Upper lobe of right lung (tissue), 1 donor: ENCODE results near the gene ACBD6. TPM values are rescaled to one million over a fixed set of nuclear protein-coding genes. Genes with fewer than 3 reads are reported as not detected.

ENCODE experiments used
- ATAC-seq: fragments of 200-7000 bp; cut with Tn5 transposase; one replicate; pipeline ENCODE4 v1.9.1; 2020; ENCODE audit warnings: mild to moderate bottlenecking, moderate library complexity
- DNase-seq: peaks from one replicate; pipeline ENCODE4 v3.0.0-alpha.2; 2020
- H3K27ac ChIP-seq: fragments of 200-600 bp; one replicate; pipeline ENCODE4 v1.8.0; 2022
- H3K27me3 ChIP-seq: fragments of 200-600 bp; one replicate; pipeline ENCODE4 v1.8.0; 2022; ENCODE audit warnings: mild to moderate bottlenecking
- H3K36me3 ChIP-seq: fragments of 200-600 bp; one replicate; pipeline ENCODE4 v1.8.0; 2022
- H3K4me1 ChIP-seq: fragments of 200-600 bp; one replicate; pipeline ENCODE4 v1.8.0; 2022
- H3K4me3 ChIP-seq: fragments of 200-600 bp; one replicate; pipeline ENCODE4 v1.8.0; 2022; ENCODE audit warnings: mild to moderate bottlenecking
- H3K9me3 ChIP-seq: fragments of 200-600 bp; one replicate; pipeline ENCODE4 v1.8.0; 2022
- CTCF ChIP-seq: fragments of 200-600 bp; IDR thresholded peaks from one replicate; pipeline ENCODE4 v1.8.0; 2022; ENCODE audit warnings: antibody characterized with exemption
- intact Hi-C: fragments of 100-400 bp; cut with DNase I; formaldehyde crosslinking; loops from one replicate; pipeline ENCODE4 v1.11.0; 2022
- total RNA-seq: library from RNA; stranded (reverse); fragmentation: NEBNext Ultra II Directional; extraction: Animal tissue kit (Norgen Biotek cat#: 25700); gene quantifications from one replicate; pipeline ENCODE4 v1.2.1, GENCODE V29; 2021
- donor health status: DM: no; HTN: yes; CAD: no; lungs with severe emphysema.

The ACBD6 gene
- total RNA-seq, 1 donor from 2014 or later = 33.6 TPM

GRCh38 chr1:180486092-180486491 is 16.3 kb downstream of the ACBD6 start:
- no peak for TF ChIP-seq CTCF
- intact Hi-C loops = no loop called here
- Histone ChIP-seq H3K9me3 (no peaks in the 10 kb centered on the region), H3K27ac (no peak overlapping the region), H3K4me3 (no peak overlapping the region), H3K36me3 (peaks cover 24% of the 10 kb centered on the region), H3K27me3 (no peaks in the 10 kb centered on the region), H3K4me1 (peaks cover 8% of the 10 kb centered on the region)
- no peak for DNase-seq
- no peak for ATAC-seq

- H3K4me3 ChIP-seq = no peak overlapping the region
- H3K36me3 ChIP-seq = peaks cover 18% of the 10 kb centered on the region
- peaks cover 8% of the 10 kb centered on the region for H3K4me1 ChIP-seq
- no peak for ATAC-seq
- no peak for TF ChIP-seq CTCF
- no peak for DNase-seq
- no peaks in the 10 kb centered on the region for H3K27me3 ChIP-seq
- H3K9me3 ChIP-seq = no peaks in the 10 kb centered on the region
- H3K27ac ChIP-seq = no peak overlapping the region
- intact Hi-C loops = no loop called here
Measured at GRCh38 chr1:180484490-180484889, 17.9 kb downstream of the ACBD6 start.

GRCh38 chr1:180482425-180483275 is 19.7 kb downstream of the ACBD6 start:
- intact Hi-C loops = no loop called here
- peaks cover 14% of the 10 kb centered on the region for H3K36me3 ChIP-seq
- H3K9me3 ChIP-seq = no peaks in the 10 kb centered on the region
- peaks cover 8% of the 10 kb centered on the region for H3K4me1 ChIP-seq
- H3K4me3 ChIP-seq = no peak overlapping the region
- no peak overlapping the region for H3K27ac ChIP-seq
- H3K27me3 ChIP-seq = no peaks in the 10 kb centered on the region
- DNase-seq = no peak
- peak; percentile 65 for ATAC-seq
- peak; percentile 80 for TF ChIP-seq CTCF

- no peaks in the 10 kb centered on the region for H3K9me3 ChIP-seq
- TF ChIP-seq CTCF = no peak
- no peaks in the 10 kb centered on the region for H3K4me1 ChIP-seq
- no peaks in the 10 kb centered on the region for H3K36me3 ChIP-seq
- no peak overlapping the region for H3K4me3 ChIP-seq
- H3K27me3 ChIP-seq = no peaks in the 10 kb centered on the region
- H3K27ac ChIP-seq = no peak overlapping the region
- intact Hi-C loops = no loop called here
- ATAC-seq = no peak
- no peak for DNase-seq
Measured at GRCh38 chr1:180470031-180470430, 32.3 kb downstream of the ACBD6 start.

- Histone ChIP-seq H3K4me3 (no peak overlapping the region), H3K27me3 (no peaks in the 10 kb centered on the region), H3K4me1 (no peaks in the 10 kb centered on the region), H3K9me3 (peaks cover 14% of the 10 kb centered on the region), H3K27ac (no peak overlapping the region), H3K36me3 (no peaks in the 10 kb centered on the region)
- intact Hi-C loops = loop anchor here (10.0 kb wide), 1 partner anchor 214 kb away; no protein-coding TSS in a partner anchor
- TF ChIP-seq CTCF = no peak
- DNase-seq = no peak
- ATAC-seq = no peak
Measured at GRCh38 chr1:180468311-180468710, 34.1 kb downstream of the ACBD6 start.
